HG02642 (cell line): Measurements from ENCODE around the gene KRT15.

Experiments
- ATAC-seq: cut with Tn5 transposase; IDR thresholded peaks from one replicate; pipeline ENCODE4 v1.9.1; 2021; ENCODE audit warnings: mild to moderate bottlenecking; ENCODE audit not compliant: unreplicated experiment, poor library complexity

Gene KRT15

DNA sequence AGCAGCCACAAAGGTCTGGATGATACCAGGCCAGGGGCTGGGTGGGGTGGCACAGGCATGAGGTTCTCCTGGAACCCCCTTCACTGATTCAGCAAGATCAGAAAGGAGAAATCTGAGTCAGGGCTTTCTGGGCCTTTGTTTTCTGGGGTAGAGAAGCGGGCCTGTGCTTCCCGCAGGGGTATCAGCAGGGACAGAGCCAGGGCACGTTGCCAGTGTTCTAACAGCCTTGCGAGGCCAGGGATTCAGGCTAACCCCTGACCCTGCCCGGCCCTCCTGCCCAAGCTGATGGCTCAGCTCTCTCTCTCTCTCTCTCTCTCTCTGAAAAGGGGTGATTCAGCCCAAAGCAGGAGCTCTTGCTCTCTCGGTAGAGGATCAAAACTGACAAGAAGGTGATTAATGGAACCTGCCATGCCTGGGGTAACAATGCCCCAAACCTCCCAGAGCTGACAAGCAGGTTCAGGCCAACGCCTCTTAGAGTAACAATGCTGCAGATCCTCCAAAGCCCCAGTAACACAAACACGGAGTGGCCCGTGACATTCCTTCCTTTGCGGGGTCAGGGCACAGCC is 11.3 kb downstream of the KRT15 start:
- ATAC-seq, result no peak

GRCh38 chr17:41505809-41506767 is 12.6 kb downstream of the KRT15 start:
- no peak for ATAC-seq

- no peak for ATAC-seq
These were observed 13.5 kb downstream of the KRT15 start, which contains the start of gene KRT13 for GRCh38 chr17:41505007-41505808. Gene KRT13, minus strand, starts transcription at chr17:41505612. Its CDS starts 62 bp downstream, at chr17:41505550.

DNA sequence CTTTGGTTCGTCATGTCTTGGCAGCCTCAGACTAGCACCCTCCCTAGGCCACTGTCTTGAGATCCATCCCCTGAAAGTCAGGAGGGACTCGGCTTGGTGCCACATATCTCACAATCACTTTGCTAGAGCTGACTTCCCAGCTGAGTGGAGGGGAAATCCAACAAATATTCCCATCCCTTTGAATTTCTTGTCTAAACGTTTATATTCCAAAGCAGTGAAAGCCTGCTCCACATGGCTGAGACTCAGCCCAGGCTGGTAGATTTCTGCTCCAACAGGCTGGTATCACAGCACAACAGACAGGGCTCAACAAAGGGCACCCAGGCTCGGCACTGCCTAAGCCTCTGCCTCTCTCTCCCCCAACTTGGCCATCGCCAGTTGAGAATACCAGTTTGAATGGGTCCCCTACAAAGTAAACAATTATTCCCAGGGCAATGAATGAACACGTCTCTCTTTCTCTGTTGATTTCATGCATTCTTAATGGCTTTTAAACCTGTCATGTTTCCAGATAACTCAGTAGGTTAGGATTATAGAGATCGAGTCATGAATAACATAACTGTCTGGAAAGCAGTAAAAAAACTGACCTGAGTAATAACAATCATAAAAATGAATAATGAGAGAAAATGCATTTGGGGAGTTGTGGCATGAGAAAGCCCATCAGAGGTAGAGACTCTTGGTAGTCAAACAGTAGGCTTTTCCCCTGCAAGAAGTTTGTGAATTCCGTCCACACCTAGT is 14.3 kb downstream of the KRT15 start:
- no peak for ATAC-seq

GRCh38 chr17:41503202-41503601 is 15.5 kb downstream of the KRT15 start:
- ATAC-seq, result no peak

- ATAC-seq, result no peak
These were observed 18.4 kb downstream of the KRT15 start for GRCh38 chr17:41500131-41500911.

DNA sequence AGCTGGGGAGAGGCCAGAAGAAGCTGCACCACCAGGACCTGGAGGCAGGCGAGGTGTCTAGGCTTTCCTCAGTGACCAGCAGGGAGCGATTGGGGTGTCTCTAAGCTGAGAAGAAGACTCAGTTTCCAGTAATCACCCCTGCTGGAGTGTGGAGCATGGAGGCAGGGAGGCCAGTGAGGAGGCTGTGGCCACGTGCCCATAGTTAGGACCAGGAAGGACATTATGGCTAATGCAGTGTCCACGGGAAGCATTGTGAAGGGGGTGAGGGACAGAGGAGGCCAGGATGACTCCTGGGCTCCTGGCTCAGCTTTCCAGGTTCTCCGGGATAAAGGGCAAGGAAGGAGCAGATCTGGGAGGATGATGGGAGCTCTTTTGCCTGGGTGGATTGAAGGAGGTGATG is 19.0 kb downstream of the KRT15 start:
- no peak for ATAC-seq

DNA sequence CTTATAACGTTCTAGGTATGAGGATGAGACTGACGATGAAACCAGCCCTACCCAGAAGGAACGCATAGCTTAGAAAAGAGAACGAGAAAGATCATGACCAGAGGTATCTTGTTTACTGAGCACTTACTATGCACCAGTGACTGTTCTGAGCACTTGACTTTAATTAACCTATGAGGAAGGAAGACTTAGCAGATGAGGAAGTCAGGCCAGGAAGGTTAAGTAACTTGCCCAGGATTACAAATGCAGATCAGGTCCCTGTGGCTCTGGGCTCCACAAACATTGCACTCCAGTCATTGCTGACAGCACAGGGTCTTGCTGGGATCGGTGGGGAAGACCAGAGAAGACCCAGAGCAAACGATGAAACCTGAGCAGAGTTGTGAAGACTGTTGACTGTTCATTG is 20.4 kb downstream of the KRT15 start:
- ATAC-seq, result no peak

GRCh38 chr17:41496803-41497484 is 21.7 kb downstream of the KRT15 start:
- ATAC-seq, result peak; percentile 64

GRCh38 chr17:41494524-41494923 is 24.2 kb downstream of the KRT15 start:
- no peak for ATAC-seq

GRCh38 chr17:41492771-41493170 is 25.9 kb downstream of the KRT15 start:
- ATAC-seq, result no peak

DNA sequence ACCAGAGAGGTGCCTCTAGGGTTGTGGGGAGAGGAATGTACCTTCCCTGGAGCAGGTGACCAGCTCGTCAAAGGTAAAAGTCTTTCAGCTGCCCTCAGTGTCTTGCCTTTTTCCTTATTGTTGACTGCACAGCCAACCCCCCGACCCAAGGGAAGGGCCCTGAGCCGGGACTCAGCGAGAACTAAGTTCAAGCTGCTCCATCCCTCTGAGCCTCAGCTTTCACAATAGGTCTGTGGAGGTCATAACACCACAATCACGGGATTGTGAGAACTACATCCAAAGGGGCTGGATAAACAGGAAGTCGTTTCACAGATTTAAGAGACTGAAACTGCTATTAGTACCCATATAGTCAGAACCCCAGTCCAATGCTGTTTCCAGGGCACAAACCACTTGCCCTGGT is 26.3 kb downstream of the KRT15 start:
- ATAC-seq, result no peak

DNA sequence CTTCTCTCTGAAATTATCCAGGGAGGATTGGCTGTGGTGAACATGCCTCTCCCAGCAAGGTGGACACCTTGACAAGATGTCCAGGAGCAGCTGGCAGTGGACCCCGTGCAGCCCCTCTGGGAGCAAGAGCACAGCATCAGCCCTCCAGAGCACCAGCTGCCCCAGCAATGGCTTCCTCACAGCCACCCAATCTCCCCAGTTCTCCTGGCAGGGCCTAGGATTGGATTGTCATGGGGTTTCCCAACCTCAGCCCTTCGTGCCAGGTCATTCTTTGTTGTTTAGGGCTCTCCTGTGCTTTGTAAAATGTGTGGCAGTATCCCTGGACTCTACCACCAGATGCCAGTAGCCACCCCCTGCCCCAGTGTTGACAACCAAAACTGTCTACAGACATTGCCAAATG is 27.2 kb downstream of the KRT15 start:
- ATAC-seq, result no peak

- no peak for ATAC-seq
These were observed 28.4 kb downstream of the KRT15 start for GRCh38 chr17:41490000-41490990.

- ATAC-seq, result no peak
These were observed 29.2 kb downstream of the KRT15 start, which contains the start of gene KRT36 for GRCh38 chr17:41489531-41489930. Gene KRT36, minus strand, starts transcription at chr17:41489910. Its CDS starts 46 bp downstream, at chr17:41489864.

- no peak for ATAC-seq
These were observed 31.7 kb downstream of the KRT15 start for GRCh38 chr17:41486809-41487530.

DNA sequence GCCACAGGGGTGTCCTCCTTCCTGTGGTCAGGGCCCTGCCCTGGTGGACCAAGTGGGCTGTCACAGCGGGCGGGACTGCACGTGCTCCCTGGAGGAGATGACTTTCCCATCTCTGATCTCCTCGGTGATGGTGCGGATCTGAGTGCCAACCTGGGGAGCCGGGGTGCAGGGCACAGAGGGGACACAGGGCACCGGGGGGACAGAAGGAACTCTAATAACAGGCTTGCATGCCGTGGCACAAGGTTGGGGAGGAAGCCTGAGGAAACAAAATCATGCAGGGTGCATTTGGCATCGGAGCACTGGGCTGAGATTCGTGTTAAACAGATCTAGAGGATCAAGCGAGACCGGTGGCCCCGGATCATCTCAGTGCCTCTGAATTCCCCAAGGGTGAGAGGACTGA is 32.4 kb downstream of the KRT15 start:
- no peak for ATAC-seq
